ENCODE results near the gene CAMTA1.

Gene CAMTA1

GRCh38 chr1:7733276-7733675 is 948.0 kb downstream of the CAMTA1 start:
- DNase-seq: no peak

DNA sequence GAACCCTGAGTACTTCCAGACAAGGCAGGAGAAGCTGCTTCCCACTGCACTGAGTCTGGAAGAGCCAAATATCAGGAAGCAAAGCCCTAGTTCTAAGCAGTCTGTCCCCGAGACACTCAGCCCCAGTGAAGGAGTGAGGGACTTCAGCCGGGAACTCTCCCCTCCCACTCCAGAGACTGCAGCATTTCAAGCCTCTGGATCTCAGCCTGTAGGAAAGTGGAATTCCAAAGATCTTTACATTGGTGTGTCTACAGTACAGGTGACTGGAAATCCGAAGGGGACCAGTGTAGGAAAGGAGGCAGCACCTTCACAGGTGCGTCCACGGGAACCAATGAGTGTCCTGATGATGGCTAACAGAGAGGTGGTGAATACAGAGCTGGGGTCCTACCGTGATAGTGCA is 952.8 kb downstream of the CAMTA1 start:
- DNase-seq: no peak

GRCh38 chr1:7743346-7743745 is 958.1 kb downstream of the CAMTA1 start:
- DNase-seq: no peak

DNA sequence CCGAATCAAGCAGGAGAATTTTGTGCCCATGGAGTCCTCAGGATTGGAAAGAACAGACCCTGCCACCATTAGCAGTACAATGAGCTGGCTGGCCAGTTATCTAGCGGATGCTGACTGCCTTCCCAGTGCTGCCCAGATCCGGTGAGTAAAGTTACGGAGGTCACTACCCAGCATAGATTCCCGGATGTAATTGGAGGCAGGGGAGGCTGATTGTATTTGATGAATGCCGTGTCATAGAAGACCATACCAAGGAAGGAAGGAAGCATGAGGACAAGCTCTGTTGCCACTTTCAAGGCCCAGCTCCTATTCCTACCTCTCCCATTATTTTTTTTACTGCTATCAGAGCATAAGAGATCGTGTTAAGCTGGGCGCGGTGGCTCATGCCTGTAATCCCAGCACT is 959.6 kb downstream of the CAMTA1 start:
- no peak for DNase-seq

DNA sequence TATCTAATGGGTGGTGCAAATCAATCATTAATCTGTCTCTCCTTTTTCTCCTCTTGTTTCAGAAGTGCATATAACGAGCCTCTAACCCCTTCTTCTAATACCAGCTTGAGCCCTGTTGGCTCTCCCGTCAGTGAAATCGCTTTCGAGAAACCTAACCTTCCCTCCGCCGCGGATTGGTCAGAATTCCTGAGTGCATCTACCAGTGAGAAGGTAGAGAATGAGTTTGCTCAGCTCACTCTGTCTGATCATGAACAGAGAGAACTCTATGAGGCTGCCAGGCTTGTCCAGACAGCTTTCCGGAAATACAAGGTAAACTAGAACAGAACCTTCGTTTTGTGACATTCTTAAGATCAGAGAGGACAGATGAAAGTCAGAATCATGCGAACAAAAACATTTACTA is 960.5 kb downstream of the CAMTA1 start:
- DNase-seq: no peak

DNA sequence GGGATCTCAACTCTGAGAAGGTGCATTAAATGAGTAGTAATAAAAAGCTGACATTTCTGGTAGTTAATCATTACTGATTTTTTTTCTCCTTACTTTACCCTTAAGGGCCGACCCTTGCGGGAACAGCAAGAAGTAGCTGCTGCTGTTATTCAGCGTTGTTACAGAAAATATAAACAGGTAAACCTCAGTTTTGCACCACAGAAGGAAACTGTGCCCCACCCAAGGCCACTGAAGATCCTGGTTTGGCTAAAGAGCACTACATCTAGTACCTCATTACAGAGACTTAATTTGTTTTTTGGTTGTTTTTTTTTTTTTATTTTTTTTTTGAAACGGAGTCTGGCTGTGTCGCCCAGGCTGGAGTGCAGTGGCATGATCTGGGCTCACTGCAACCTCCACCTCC is 962.4 kb downstream of the CAMTA1 start:
- DNase-seq: no peak

GRCh38 chr1:7749126-7749525 is 963.9 kb downstream of the CAMTA1 start:
- DNase-seq: no peak

- DNase-seq: no peak
Measured at GRCh38 chr1:7751174-7751573, 965.9 kb downstream of the CAMTA1 start.

DNA sequence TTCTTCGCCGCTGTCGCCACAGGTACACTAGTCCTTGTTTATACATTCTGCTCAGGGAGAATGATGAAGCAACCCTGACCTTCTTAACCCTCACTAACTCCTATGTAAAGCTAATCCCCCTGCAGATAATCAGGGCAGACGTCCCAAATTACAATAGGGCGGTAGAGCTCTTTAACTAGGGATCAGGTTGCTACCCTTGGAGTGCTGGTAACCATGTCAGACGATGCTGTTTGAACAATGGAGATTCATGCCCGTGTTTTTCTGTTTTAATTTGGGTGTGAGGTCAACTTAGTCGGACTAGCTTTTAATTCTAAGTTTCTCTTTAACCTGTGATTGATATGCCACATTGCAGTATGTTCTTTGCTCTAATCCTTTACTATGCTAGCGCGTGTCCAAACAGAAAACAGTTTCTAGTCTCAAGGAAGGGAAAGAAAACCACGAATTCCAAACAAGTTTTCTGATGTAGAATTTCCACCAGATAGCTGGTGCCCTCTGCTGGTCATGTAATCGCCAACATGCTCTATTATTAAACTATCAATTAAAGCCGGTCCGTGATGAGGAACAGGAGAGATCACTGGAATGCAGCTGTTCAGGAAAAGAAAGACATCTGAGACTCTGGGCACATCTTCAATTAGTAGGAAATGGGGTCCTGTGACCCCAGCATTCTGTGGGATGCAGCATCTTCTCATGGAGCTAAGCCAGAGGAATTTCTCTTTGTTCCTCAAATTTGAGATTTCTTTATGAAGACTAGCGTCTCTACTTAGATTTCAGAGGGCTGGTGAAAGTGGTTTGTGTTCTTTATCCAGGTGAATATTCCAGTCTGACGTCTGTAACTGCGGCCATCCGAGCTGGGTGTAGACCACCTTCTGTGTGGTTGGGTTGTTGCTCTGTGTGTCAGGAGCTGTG is 967.5 kb downstream of the CAMTA1 start:
- peak in 4 of 5 experiments; percentile 20 to 31 (median 28) for DNase-seq

- DNase-seq: no peak
Measured at GRCh38 chr1:7753641-7754040, 968.4 kb downstream of the CAMTA1 start.

DNA sequence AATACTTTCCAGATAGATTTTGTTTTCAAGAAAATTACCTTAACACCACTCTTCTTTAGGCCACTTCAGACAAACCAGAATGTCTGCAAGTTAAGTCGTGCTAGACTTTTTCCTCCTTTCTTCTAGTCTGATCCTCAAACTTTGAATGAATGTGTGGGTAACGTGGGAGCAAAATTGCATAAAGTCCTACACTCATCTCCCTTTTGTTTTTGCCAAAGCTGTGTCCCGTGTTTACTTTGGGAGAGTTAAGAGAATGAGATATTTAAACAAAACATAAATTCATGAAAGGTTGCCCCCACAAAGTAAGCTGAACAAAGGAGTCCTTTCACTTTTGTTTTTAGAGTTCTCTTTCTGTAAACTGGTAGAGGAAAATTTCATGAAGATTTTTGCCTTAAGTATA is 969.0 kb downstream of the CAMTA1 start:
- DNase-seq: no peak

- peak in 1 of 5 experiments; percentile 12 for DNase-seq
Measured at GRCh38 chr1:7755448-7755847, 970.2 kb downstream of the CAMTA1 start.

DNA sequence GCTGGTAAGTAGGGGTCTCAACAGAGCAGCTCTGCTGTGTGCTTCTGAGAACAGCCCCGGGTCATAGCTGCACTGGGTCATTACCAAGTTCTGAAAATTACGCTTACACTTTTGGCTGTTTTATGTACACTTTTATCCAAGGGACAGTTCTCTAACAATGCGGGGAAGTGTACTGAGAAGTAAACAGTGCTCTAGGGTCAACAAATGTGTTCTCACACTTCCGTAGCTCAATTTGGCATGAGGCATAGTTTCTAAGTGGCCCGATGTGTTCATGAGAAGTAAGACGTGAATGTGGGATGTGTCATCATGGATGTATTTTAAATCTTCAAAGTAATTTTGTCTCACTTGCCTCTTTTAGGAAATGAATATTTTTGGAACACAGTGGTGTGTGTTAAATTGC is 975.0 kb downstream of the CAMTA1 start:
- DNase-seq: no peak

DNA sequence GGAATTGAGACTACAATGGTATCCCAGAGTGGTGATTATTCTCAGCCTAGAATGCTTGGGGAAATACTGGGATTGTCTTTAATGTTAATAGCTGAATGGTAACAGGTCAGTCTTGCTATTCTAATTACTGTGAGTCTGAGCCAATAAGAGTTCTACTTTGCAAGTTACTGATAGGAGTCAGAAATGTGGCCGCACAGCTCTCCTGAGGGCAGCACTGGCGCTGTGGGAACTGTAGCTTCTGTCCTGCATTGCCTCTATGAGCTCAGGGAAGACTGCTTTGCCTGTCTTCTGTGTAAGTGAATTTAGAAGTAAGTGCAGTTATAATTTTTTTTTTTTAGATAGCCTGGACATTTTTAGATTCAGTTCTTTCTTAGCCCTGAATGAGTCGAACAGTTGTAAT is 975.8 kb downstream of the CAMTA1 start:
- DNase-seq: no peak

GRCh38 chr1:7767176-7767575 is 981.9 kb downstream of the CAMTA1 start:
- DNase-seq: no peak

- no peak for DNase-seq
Measured at GRCh38 chr1:7768583-7768982, 983.3 kb downstream of the CAMTA1 start.

GRCh38 chr1:7769673-7770412 is 984.6 kb downstream of the CAMTA1 start:
- no peak for DNase-seq

- peak in 1 of 5 experiments; percentile 31 for DNase-seq
Measured at GRCh38 chr1:7770669-7770996, 985.4 kb downstream of the CAMTA1 start.

GRCh38 chr1:7770997-7771822 is 986.0 kb downstream of the CAMTA1 start, which contains the start of gene VAMP3:
Gene VAMP3, plus strand, starts transcription at chr1:7771296. Its CDS starts 88 bp downstream, at chr1:7771384.
- peak; percentile 65 to 84 (median 81) for DNase-seq

- DNase-seq: peak in 1 of 5 experiments; percentile 9
Measured at GRCh38 chr1:7771823-7772299, 986.6 kb downstream of the CAMTA1 start.

DNA sequence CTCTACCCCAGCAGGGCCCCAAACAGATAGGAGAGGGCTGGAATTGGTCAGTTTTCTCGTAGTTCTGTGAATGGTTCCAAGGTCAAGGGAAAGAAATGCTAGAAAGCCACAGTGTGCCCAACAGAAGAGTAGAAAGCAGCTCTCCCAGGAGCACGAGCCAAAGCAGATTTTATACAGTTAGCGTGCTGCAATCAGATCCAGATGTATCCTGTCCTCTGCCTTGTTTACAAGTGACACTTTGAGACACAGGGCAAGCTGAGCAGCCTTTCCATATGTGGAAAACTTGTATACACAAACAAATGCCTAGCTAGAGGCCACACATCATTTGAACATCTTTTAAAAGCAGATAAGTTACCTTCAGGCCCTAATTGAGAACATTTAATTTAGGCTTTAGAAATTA is 992.3 kb downstream of the CAMTA1 start:
- no peak for DNase-seq

- DNase-seq: no peak
Measured at GRCh38 chr1:7778133-7778628, 992.9 kb downstream of the CAMTA1 start.

GRCh38 chr1:7780976-7781375 is 995.7 kb downstream of the CAMTA1 start:
- no peak for DNase-seq

All from T-helper 2 cell (primary cell).